ENCODE results near the gene RNU6-1.

Gene RNU6-1

DNA sequence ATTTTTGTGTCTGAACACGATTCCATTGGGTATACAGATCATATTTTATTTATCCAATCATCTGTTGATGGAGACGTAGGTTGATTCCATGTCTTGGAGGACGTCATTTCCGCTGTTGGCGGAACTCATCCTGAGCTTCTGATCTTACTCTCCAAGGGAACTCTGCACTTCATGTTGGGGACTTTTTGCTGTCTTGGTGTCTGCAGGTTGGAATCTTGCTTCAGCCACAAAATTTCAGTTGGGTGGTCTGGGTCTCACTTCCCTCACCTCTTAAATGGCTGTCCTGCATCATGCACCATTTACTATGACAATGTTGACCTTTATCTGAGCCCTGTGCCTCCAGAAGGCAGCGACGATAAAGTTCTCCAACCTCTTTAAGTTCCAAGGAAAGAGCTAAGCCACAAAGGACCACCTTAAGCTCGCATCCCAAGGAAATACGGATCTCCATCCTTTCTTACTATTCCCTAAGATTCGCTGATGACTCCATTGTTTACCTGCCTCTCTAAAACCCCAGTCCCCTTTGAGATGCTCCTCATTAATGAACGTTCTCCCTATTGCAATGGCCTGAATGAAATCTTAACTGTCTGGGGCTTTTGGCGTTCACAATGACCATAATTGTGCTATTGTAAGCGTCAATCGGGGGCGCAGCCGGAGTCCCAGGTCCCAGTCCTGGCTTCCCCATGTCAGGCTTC is 23.1 kb upstream of the RNU6-1 start:
- intact Hi-C loops (cut with DNase I): loop anchor here (2.0 kb wide), 1 partner anchor 292 kb away; no protein-coding TSS in a partner anchor
- no peak for DNase-seq

DNA sequence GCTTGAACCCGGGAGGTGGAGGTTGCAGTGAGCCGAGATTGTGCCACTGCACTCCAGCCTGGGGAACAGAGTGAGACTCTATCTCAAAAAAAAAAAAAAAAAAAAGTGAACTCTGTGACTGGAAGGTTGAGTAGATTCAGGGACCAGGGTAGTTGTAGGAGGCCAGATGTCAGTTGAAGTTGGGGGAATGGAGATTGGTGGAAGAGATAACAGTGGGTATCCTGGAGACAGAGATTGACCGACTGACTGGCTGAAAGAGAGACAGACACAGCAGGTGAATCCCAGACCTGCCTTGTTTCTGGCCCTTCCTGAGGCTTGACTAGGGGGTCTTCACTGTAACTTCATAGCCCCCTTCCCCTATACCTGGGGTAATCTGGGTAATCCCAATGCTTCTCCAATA is 22.1 kb upstream of the RNU6-1 start:
- intact Hi-C loops (cut with DNase I): loop anchor here (2.0 kb wide), 1 partner anchor 293 kb away; no protein-coding TSS in a partner anchor

DNA sequence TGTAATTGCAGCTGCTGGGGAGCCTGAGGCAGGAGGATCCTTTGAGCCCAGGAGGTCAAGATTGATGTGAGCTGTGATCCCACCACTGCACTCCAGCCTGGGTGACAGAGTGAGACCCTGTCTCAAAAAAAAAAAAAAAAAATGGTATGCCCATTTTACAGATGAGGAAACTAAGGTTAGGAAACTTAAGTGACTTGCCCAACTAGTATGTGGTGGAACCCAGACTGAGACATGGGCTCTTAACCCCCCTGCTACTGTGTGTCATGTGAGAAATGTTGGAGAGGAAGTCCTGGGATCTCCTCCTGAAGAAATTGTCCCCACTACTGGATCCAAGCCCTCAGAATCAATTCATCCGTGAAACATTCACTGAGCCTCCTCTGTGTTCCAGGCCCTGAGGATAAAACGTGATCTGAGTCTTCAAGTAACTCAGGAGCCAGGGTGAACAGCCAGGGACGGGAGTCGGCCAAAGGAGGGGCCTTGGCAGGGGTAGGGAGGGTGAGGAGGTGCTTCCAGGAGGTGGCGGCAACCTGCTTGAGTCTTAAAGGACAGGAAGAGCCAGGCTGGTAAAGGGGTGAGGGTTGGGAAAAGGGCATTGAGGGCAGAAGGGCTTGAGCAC is 19.6 kb upstream of the RNU6-1 start:
- intact Hi-C loops (cut with DNase I): no loop called here

More for the DNA sequence above, 22.1 kb upstream of the RNU6-1 start:
- DNase-seq: no peak

DNA sequence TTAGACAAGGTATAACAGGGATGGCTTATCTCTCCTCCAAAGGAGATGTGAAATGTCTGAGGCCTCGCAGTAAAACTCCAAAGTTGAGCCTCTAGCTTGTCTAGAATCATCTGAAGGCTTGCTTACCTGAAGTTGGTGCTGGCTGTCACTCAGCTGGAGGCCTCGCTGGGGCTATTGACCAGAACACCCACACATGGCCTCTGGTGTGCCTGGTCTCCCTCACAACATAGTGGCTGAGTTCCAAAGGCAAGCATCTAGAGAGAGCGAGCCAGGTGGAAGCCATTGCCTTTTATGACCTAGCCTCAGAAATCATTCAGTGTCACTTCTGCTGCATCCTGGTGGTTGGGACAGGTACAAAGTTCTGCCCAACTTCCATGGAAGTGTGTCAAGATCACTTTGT is 17.4 kb upstream of the RNU6-1 start:
- intact Hi-C loops (cut with DNase I): no loop called here
- no peak for DNase-seq

More for the DNA sequence above, 19.6 kb upstream of the RNU6-1 start:
- peak in 5 of 42 donors; percentile 18 to 51 (median 45) for DNase-seq

DNA sequence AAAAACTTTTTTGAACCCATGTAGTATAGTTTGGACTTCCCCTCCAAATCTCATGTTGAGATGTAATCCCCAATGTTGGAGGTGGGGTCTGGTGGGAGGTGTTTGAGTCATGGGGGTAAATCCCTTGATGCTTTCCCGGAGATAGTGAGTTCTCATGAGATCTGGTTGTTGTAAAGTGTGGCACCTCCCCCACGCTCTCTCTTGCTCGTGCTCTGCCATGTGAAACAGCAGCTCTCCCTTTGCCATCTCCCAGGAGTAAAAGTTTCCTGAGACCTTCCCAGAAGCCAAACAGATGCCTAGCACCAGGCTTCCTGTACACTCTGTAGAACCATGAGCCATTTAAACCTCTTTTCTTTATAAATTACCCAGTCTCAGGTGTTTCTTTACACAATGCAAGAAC is 16.0 kb upstream of the RNU6-1 start:
- DNase-seq: no peak
- intact Hi-C loops (cut with DNase I): no loop called here

DNA sequence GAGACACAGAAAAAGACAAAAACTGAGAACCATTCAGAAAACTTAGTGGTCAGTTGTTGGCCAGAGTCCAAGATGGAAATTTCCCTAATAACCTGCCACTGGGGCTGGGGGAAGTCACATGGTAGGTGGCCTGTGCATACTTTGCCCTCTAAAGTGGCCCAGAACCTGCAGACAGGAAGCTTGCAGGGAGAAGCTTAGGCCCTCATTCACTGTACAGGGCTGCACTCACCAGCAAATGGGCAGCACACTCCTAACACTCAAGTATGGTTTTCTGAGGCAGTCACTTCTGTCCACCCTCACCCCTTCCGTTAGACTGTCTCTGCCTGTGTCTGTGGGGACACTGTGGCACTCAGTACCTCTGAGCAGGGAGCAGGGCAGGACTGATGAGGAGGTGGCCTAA is 14.5 kb upstream of the RNU6-1 start:
- intact Hi-C loops (cut with DNase I): no loop called here

DNA sequence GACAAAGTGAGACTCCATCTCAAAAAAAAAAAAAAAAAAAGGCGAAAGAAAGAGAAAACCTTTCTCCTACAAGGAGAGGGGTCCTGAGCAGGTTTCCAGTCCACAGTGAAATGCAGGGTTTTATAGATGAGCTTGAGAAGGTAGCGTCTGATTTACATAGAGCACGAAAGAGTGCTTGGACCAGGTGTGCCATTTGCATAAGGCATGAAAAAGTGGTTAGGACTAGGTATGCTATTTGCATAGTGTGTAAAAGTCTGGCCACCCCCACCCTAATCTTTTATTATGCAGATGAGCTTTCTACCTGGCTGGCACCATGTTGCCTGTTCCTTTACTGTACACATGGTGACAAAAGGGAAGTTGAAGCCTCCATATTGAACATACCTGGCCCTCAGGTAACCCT is 13.6 kb upstream of the RNU6-1 start:
- intact Hi-C loops (cut with DNase I): no loop called here
- DNase-seq: no peak

More for the DNA sequence above, 14.5 kb upstream of the RNU6-1 start:
- peak in 1 of 42 donors; percentile 33 for DNase-seq

DNA sequence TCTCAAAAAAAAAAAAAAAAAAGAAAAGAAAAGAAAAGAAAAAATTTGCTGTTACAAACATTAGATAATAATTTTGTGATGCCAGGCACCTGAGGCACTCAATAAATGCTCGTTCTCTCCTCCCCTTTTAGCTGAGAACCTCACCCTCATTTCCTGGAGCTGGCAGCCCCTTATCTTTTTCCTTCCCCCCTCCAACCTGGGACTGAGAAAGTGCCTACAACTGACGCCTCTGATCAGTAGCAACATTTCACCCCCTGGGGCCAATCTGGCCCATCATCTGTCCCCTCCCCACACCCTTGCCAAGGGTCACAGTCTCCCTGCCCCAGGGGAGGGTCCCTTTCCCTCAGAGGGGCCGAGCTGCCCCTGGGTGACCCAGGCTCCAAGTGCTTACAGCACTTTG is 12.6 kb upstream of the RNU6-1 start:
- intact Hi-C loops (cut with DNase I): no loop called here
- no peak for DNase-seq

DNA sequence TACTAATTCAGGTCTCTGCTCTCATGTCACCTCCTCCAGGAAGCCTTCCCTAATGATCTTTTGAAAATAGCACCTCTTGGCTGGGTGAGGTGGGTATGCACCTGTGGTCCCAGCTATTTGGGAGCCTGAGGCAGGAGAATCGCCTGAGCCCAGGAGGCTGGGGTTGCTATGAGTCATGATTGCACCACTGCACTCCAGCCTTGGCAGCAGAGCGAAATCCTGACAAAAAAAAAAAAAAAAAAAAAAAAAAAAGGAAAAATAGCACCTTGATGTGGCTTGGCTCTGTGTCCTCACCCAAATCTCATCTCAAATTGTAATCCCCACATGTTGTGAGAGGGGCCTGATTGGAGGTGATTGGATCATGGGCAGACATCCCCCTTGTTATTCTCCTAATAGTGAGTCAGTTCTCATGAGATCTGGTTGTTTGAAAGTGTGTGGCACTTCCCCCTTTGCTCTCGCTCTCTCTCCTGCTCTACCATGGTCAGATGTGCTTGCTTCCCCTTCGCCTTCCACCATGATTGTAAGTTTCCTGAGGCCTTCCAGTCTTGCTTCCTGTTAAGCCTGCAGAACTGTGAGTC is 11.2 kb upstream of the RNU6-1 start:
- peak in 1 of 42 donors; percentile 36 for DNase-seq
- intact Hi-C loops (cut with DNase I): no loop called here

DNA sequence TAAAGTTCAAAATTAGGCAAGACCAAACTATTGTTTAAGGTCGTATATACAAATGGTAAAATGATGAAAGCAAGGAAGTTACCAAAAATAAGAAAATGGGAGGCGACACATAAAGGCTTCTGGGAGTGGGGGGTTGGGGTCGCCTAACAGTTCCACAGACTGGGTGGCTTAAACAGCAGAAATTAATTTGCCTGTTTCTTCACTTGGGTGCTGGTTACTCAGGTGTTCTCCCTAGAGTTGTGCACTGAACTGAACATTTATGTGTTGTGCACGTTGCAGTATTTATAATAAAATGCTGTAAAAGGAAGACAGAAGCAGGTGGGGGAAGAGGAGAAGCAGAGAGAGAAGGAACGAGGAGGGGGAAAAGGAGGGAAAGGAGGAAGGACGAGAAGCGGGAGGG is 10.5 kb upstream of the RNU6-1 start:
- intact Hi-C loops (cut with DNase I): no loop called here
- no peak for DNase-seq

DNA sequence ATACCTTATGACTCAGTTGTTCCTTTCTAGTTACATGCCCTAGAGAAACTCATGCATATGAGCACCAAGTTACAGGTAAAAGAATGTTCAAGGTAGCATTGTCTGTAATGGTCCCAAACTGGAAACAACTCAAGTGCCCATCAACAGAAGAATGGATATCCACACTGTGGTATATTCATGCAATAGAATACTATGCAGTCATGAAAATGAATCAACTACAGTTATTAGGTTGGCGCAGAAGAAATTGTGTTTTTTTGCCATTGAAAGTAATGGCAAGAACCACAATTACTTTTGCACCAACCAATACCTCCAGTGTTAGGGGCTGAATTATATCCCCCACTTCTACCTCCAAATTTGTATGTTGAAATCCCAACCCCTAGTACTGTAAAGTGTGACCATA is 9.7 kb upstream of the RNU6-1 start:
- no peak for DNase-seq
- intact Hi-C loops (cut with DNase I): no loop called here

DNA sequence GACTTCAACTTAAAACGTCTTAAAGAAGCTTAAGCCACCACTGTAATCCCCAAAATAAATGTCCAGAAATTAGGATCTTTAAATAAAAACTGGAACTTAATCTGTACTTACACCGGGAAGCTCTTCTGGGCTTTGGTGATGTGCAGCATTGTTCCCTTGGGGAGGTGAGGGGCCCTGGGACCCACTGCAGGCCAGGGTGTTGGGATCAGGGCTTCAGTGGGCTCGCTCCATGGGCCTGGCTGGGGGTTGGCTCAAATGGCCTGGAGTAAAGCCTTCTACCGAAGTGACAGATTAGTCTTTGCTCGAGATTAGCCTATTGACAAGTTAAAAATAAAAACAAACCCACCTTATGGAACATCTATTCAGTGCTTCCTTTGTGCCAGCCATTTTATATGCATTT is 6.1 kb upstream of the RNU6-1 start:
- intact Hi-C loops (cut with DNase I): no loop called here

DNA sequence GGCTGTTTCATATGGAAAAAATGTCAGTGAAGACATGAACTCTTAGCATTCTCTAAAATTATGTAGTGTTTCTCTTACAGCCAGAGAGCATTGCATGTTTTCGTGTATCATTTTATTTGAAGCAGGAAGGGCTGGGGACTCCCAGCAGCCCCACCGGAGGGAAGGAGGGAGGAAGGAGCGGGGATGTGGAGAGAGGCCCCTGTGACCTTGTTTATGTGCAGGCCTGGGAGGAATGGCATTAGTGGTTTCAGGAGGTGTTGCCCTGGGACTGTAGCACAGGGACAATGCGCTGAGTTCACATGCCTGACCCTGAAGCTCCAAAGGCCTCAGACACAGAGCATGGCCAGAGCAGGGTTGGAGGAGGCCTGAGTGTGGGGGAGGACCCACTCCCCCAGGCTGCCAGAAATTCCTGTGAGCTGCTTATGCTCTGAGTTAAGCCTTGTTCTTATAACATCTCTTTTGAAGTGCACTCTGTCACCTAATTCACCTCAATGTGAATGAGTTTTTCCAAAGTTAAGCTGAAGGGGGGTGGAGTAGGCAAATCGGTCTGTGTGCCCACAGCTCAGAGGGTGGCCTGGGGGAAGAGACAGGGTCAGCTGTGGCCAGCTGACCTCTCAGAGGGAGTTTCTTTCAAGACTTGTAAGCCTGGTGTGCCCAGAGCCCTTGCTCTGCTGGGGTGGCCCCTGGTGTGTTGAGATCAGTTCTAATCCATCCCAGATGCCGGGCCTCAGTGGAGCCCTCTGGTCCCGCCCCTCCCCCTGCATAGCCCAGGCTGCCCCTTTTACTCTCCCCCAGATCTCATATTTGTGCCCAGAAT is 3.9 kb upstream of the RNU6-1 start:
- intact Hi-C loops (cut with DNase I): no loop called here
- no peak for DNase-seq

More for the DNA sequence above, 6.1 kb upstream of the RNU6-1 start:
- DNase-seq: no peak

DNA sequence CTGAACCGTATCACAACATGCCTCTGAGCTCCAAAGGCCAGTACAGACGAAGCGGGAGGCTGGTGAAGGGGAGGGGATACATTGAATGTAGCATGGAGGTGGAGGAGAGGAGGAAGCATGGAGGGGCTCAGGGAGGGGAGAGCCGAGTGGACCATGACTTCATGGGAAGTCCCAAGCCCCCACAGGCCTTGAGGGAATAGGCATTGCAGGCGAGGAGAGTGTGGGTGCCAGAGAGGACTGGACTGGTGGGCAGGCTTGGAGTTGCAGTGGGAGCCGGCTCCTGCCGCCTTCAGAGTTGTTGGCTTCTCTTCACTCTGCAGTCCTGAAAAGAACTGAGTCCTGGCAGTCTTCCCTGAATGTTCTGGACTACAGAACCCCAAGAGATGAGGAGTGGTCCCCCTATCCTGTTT is 3.3 kb upstream of the RNU6-1 start:
- intact Hi-C loops (cut with DNase I): no loop called here
- no peak for DNase-seq

DNA sequence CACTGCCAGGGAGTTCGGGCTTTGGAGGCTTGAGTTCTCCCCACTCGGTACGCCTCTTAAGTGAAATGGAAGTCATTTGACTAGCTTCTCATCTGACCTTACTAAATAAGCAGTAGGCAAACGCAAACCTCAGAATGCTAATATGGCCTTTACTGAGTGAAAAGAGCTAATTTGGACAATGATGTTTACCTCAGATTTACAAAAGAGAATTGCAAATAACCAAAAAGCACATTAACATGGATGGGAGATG is 1.6 kb upstream of the RNU6-1 start:
- no peak for DNase-seq
- intact Hi-C loops (cut with DNase I): no loop called here

DNA sequence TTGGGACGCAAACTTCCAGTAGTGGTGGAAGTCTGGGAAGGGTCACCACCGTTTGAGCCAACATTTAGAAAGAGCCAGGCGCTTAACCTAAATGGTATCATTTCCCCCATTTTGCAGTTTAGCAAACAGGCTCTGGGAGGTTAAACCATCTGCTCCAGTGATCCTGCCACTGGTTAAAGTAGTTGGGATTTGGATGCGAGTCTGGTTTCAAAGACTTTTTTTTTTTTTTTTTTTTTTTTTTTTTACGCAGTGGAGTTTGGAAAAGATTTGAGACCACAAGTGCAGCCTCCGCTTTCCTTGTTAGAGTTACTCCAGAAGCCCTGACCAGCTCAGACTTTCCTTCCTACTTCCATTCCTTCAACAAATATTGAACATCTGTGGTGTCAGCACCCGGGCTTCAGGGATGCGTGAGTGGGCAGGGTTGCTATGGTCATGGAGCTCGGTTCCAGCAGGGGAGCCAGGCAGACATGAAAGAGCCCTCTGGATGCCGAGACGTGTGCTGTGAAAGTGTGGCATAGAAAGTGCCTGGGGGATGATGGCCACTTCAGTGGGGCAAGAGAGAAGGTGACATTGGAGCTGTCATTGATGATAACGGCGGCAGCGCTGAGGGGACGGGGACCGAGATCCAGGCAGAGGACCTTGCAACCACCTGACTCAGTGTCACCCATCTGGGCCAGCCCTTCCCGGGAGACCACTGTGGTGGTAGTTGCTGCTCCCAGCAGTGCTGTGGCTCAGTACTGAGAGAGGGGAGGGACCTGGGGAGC is 1.1 kb upstream of the RNU6-1 start:
- intact Hi-C loops (cut with DNase I): no loop called here
- DNase-seq: peak in 29 of 42 donors; percentile 14 to 65 (median 34)

DNA sequence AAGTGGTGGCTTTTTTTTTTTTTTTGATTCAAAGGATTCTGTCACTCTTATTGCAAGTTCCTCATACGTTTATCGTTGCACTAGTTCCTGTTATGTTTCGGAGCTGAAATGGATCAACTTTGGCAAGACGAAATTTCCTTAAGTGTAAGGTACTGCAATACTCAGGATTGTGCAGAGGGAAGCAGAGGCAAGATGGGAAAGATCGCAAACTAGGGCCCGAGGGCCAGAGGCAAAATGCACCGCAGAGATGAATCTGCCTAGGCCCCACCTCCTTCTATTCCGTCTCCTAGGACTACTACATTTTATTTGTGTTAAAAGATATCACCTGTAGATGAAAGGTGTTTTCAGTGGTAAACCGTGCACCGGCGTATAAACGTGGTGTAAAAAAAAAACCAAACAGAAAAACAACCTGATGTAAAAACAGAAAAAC is 331 bp downstream of the RNU6-1 start:
- peak in 34 of 42 donors; percentile 26 to 78 (median 50) for DNase-seq

DNA sequence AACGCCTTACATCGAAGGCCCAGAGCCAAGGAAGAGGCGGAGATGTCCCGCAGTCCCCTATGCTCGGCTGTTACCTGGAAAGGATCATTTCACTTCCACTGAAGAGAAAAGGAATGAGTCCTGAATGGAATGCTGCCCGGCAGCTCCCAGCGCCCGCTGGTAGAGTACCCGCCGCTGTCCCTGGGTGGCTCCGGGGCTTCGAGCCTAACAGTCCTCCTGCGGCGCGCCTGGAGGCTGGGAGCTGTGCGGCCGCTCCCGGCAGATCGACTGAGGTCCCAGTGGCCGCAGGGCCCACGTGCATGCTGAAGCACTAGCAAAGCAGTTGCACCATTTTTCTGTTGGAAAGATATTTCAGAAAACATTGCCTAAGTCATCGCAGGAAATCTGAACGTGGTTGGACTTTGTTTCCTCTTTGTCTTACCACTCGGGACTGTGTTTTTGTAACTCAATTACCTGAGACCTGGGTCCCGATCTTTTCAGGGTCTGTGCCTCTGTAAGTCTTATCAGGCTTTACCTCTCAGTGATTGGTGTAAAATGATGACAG is 984 bp downstream of the RNU6-1 start:
- intact Hi-C loops (cut with DNase I): loop anchor here (5.0 kb wide), 1 partner anchor 382 kb away; no protein-coding TSS in a partner anchor
- DNase-seq: peak; percentile 30 to 88 (median 72)

More for the DNA sequence above, 331 bp downstream of the RNU6-1 start:
- intact Hi-C loops (cut with DNase I): loop anchor here (5.0 kb wide), 1 partner anchor 382 kb away; no protein-coding TSS in a partner anchor

DNA sequence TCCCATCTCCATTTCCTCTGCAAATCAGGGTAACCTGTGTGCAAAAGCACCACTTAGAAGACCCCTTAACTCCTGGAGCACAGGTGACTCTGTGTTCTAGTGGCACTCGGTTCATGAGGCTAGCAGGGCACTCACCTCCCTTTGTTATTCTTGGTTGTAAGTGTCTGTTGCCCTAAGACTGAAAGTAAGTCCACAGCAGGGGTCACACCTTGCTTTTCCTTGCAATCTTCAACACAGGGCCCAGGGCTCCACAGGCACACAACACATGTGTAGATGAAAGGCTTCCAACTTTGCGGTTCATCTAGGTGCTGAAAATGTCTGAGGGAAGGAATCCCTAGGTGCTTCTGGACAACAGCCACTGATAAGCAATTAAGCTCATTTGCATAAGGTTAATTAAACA is 2.9 kb downstream of the RNU6-1 start:
- peak in 2 of 42 donors; percentile 16 to 21 for DNase-seq
- intact Hi-C loops (cut with DNase I): loop anchor here (5.0 kb wide), 1 partner anchor 380 kb away; no protein-coding TSS in a partner anchor

Data from head of caudate nucleus (tissue), 42 donors.